Uterus (tissue), 4 donors: Measurements from ENCODE around the gene ASAP2. TPM values are rescaled to one million over a fixed set of nuclear protein-coding genes. Genes with fewer than 3 reads are reported as not detected.

ENCODE experiments used
- DNase-seq, 2 donors: peaks; one replicate each; pipeline ENCODE4 v3.0.0-alpha.2; 2019 to 2020
- H3K27ac ChIP-seq, 2 donors: fragments of 200-600 bp; sonication (generic); 1 replicate in 1 of 2; 2 replicates in 1 of 2; pipeline ENCODE4 v1.5.1; 2016 to 2018
- H3K27me3 ChIP-seq, 2 donors: fragments of 200-600 bp; sonication (generic); one replicate each; pipeline ENCODE4 v1.5.1; 2018 to 2019; ENCODE audit warnings: control low read depth in 1 of 2
- H3K36me3 ChIP-seq, 2 donors: fragments of 200-600 bp; sonication (generic); one replicate each; pipeline ENCODE4 v1.5.1; 2019; ENCODE audit warnings: control low read depth in 1 of 2
- H3K4me1 ChIP-seq, 2 donors: fragments of 200-600 bp; sonication (generic); one replicate each; pipeline ENCODE4 v1.5.1; 2018 to 2019; ENCODE audit warnings: control low read depth in 1 of 2
- H3K4me3 ChIP-seq, 2 donors: fragments of 200-600 bp; sonication (generic); 1 replicate in 1 of 2; 2 replicates in 1 of 2; pipeline ENCODE4 v1.5.1; 2018 to 2019; ENCODE audit warnings: mild to moderate bottlenecking in 1 of 2
- H3K9me3 ChIP-seq, 2 donors: fragments of 200-600 bp; sonication (generic); one replicate each; pipeline ENCODE4 v1.5.1; 2019; ENCODE audit warnings: control low read depth in 1 of 2
- POLR2A ChIP-seq, 2 donors: fragments of 450-650 bp; IDR thresholded peaks; one replicate each; pipeline ENCODE4 v1.6.1; 2016; ENCODE audit warnings: antibody characterized with exemption in 2 of 2, mild to moderate bottlenecking in 1 of 2, moderate library complexity in 1 of 2
- intact Hi-C: fragments of 100-400 bp; cut with DNase I; formaldehyde crosslinking; loops from one replicate; pipeline ENCODE4 v1.15.1; 2023; ENCODE audit warnings: low total_unique reads
- total RNA-seq, 4 donors: library from RNA; depleted of rRNA in 3 of 4; stranded (reverse); fragments of >200 nt in 3 of 4; gene quantifications; one replicate each; pipeline versions ENCODE4 v1.1.0 to v1.2.4, GENCODE V29; 2014 to 2023
- TF ChIP-seq, protein P1 (sequence below), 4 experiments: fragments of 200-600 bp in 2 of 4; fragments of 450-650 bp in 2 of 4; sonication (generic) in 2 of 4; IDR thresholded peaks; one replicate each; pipeline ENCODE4 v1.5.1; 2016 to 2019; ENCODE audit warnings: antibody characterized with exemption in 4 of 4, mild to moderate bottlenecking in 2 of 4, moderate library complexity in 1 of 4
- donor health status: DM: yes; HTN: yes; CAD: no.

ASAP2 gene
- total RNA-seq, 4 donors from 2014 or later = 24.3 to 55.5 (median 31.3) TPM

DNA sequence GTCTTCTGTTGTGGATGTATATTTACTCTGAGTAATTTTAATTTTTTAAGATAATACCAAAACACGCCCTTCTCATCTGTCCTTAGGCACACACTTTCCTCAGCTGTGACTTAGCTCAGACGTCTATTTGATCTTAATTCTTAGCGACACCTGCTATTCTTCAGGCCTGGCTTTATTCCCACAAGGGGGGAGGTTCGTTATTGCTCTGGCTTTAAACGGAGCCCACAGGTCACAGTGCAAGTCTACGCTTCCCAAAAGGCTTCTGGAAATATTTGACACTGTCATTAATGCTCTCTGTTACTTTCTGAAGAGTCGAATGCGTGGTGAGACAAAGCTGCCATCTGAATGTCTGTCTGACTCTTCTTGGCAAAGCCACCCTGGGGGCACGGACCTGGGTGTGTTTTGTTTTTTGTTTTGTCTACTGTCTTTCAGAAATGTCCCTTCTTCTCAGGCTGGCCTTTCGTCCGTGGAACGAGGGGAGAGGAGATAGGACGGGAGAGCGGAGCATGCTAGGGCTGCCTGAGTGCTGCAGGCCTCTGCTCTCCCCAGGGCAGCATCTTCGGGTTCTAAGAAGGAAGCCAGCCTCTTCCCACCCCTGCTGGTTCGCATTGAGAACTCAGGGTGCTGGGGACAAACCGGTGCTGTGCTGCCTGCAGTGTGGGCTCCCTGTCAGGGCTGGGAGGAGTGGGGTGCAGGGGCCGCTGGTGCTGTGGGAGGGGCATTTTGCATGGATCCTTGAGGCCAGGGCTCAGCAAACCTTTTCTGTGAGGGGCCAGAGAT lies 61.9 kb downstream of the ASAP2 start:
- H3K4me1 ChIP-seq = peaks cover 0 to 4% of the 10 kb centered on the region in 2 donors
- TF ChIP-seq POLR2A (IDR thresholded peaks at IDR 0.05) = no peak
- H3K27ac ChIP-seq = no peak overlapping the region
- H3K27me3 ChIP-seq = no peaks in the 10 kb centered on the region
- H3K9me3 ChIP-seq = no peaks in the 10 kb centered on the region
- intact Hi-C loops = no loop called here
- no peaks in the 10 kb centered on the region for H3K36me3 ChIP-seq
- no peak for DNase-seq
- no peak overlapping the region for H3K4me3 ChIP-seq

DNA sequence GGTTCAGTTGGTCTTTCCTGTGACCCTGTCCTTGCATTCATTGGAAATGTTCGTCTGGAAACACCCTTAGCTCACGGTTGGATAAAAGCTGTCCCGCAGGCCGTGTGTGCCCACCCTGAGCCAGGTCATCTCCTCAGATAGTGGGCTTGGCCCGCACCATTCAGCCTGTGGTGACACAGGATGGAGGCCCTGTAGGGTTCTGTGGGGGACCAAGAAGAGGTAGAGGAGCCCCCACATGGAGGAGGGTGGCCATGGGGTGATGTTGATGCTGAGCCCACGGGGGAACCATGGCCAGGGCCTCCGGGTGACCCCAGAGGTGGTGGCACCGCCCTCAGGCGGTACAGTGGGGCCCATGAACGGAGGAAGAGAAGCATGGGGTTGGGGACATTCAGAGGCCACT lies 62.7 kb downstream of the ASAP2 start:
- H3K4me3 ChIP-seq = no peak overlapping the region
- no peak for DNase-seq
- H3K27ac ChIP-seq = no peak overlapping the region
- peaks cover 0 to 4% of the 10 kb centered on the region in 2 donors for H3K4me1 ChIP-seq
- intact Hi-C loops = no loop called here
- H3K36me3 ChIP-seq = no peaks in the 10 kb centered on the region
- no peaks in the 10 kb centered on the region for H3K27me3 ChIP-seq
- no peaks in the 10 kb centered on the region for H3K9me3 ChIP-seq
- TF ChIP-seq, protein P1, sequence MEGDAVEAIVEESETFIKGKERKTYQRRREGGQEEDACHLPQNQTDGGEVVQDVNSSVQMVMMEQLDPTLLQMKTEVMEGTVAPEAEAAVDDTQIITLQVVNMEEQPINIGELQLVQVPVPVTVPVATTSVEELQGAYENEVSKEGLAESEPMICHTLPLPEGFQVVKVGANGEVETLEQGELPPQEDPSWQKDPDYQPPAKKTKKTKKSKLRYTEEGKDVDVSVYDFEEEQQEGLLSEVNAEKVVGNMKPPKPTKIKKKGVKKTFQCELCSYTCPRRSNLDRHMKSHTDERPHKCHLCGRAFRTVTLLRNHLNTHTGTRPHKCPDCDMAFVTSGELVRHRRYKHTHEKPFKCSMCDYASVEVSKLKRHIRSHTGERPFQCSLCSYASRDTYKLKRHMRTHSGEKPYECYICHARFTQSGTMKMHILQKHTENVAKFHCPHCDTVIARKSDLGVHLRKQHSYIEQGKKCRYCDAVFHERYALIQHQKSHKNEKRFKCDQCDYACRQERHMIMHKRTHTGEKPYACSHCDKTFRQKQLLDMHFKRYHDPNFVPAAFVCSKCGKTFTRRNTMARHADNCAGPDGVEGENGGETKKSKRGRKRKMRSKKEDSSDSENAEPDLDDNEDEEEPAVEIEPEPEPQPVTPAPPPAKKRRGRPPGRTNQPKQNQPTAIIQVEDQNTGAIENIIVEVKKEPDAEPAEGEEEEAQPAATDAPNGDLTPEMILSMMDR (IDR thresholded peaks at IDR 0.05) = no peak

DNA sequence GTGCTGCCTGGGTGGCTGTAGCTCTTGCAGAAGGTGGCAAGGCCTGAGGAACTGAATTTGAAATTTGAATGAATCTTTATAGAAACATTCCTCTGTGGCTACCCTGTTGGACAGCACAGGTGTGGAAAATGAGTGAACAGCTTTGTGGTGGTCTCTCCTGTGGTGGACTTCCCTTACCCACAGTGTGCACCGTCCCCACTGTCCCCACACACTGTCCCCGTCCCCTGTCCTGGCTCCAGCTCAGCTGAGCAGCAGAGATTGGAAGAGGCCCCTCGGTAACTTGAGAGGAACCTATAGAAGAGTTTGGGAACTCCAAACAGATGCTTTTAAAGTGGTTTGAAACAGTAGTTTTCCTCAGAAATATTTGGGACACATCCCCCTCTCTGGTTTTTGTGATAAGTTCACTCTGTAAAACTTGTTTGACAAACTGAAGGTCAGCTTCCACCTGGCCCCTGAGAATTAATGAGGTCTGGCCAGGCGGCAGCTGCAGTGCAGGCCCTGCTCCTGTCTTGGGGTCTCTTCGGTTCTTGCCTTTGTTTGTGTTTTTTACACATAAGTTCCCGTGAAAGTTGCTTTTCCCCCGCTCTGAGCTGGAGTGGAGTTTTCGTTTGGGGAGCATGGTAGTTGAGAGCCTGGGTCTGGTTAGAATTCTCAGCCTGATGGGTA lies 63.2 kb downstream of the ASAP2 start:
- peaks cover 0 to 4% of the 10 kb centered on the region in 2 donors for H3K4me1 ChIP-seq
- TF ChIP-seq, protein P1 (IDR thresholded peaks at IDR 0.05) = no peak
- no peak for TF ChIP-seq POLR2A (IDR thresholded peaks at IDR 0.05)
- no peak overlapping the region for H3K4me3 ChIP-seq
- no peaks in the 10 kb centered on the region for H3K9me3 ChIP-seq
- no peaks in the 10 kb centered on the region for H3K27me3 ChIP-seq
- DNase-seq = no peak
- intact Hi-C loops = no loop called here
- H3K36me3 ChIP-seq = no peaks in the 10 kb centered on the region
- no peak overlapping the region for H3K27ac ChIP-seq

DNA sequence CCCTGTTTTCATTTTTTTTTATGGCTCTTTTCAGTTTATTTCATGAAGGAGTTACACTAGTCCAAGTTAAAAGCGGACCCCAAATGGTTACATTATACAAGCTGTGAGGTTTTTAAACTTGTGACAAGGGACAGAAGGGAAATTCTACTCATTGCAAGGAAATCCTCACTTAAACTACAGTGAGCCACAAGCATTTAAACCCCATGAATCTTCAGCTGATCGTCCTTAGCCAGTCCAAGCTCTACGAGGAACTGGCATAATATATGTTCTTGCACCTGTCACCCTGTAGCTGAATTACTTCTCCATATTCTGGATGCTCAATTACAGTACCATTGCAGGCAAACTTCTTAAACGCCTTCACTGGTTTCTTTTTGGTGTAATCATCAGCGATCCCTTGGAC lies 64.5 kb downstream of the ASAP2 start:
- TF ChIP-seq, protein P1 (IDR thresholded peaks at IDR 0.05) = no peak
- Histone ChIP-seq H3K27me3 (no peaks in the 10 kb centered on the region), H3K4me1 (peaks cover 4 to 8% of the 10 kb centered on the region in 2 donors), H3K27ac (no peak overlapping the region), H3K9me3 (no peaks in the 10 kb centered on the region), H3K4me3 (no peak overlapping the region), H3K36me3 (no peaks in the 10 kb centered on the region)
- intact Hi-C loops = no loop called here
- no peak for DNase-seq

DNA sequence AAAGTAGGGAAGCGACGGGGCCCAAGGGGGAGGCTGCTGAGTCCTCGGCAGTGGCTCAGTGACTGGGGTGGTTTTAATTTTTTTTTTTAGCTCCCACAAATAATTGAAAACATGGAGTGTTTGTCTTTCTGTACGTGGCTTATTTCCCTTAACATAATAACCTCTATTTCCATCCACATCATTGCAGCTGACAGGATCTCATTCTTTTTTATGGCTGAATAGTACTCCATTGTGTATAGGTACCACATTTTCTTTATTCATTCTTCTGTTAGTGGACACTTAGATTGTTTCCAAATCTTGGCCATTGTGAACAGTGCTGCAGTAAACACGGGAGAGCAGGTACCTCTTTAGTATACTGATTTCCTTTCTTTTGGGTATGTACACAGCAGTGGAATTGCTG lies 65.1 kb downstream of the ASAP2 start:
- no peak for DNase-seq
- Histone ChIP-seq H3K4me1 (peaks cover 4 to 14% of the 10 kb centered on the region in 2 donors), H3K4me3 (no peak overlapping the region), H3K9me3 (no peaks in the 10 kb centered on the region), H3K27ac (no peak overlapping the region), H3K36me3 (no peaks in the 10 kb centered on the region), H3K27me3 (no peaks in the 10 kb centered on the region)
- TF ChIP-seq, protein P1 (IDR thresholded peaks at IDR 0.05) = no peak
- no peak for TF ChIP-seq POLR2A (IDR thresholded peaks at IDR 0.05)
- intact Hi-C loops = no loop called here
